HEK293T (cell line): ENCODE results near the gene CSGALNACT2.

Experiments
- CTCF ChIA-PET: fragments of 350-600 bp; formaldehyde crosslinking; extraction: SDS; loops from one replicate; lab custom pipeline; 2021; ENCODE audit warnings: antibody characterized with exemption, inconsistent platforms; lab: Yijun Ruan, JAX
- POLR2A ChIA-PET: fragments of 350-600 bp; formaldehyde crosslinking; extraction: SDS; loops from one replicate; lab custom pipeline; 2020; ENCODE audit warnings: antibody characterized with exemption, inconsistent platforms; lab: Yijun Ruan, JAX
- DNase-seq: peaks from one replicate; pipeline ENCODE4 v3.0.0; 2012; ENCODE audit warnings: mixed read lengths; ENCODE audit errors: extremely low spot score
- CTBP1 ChIP-seq: fragments of 450-650 bp; IDR thresholded peaks from 2 replicates; pipeline ENCODE4 v1.6.1; 2016; ENCODE audit warnings: borderline replicate concordance
- ELF4 ChIP-seq: fragments of 450-650 bp; IDR thresholded peaks from 2 replicates; pipeline ENCODE4 v1.6.1; 2017; ENCODE audit warnings: antibody characterized with exemption
- FOXA1 ChIP-seq: fragments of 450-650 bp; IDR thresholded peaks from 2 replicates; pipeline ENCODE4 v1.6.1; 2016; ENCODE audit warnings: mild to moderate bottlenecking
- FOXK2 ChIP-seq: fragments of 450-650 bp; IDR thresholded peaks from 2 replicates; pipeline ENCODE4 v1.6.1; 2016; ENCODE audit warnings: mild to moderate bottlenecking
- TARDBP ChIP-seq: fragments of 450-650 bp; IDR thresholded peaks from 2 replicates; pipeline ENCODE4 v1.6.1; 2016

The CSGALNACT2 gene

GRCh38 chr10:43234471-43235041 is 96.3 kb downstream of the CSGALNACT2 start:
- no peak for DNase-seq
- ChIA-PET POLR2A (no interaction called here), CTCF (interaction anchor here (1.0 kb wide), 1 partner anchor 29 kb away, joined by 3 read pairs; no protein-coding TSS in a partner anchor)
- TF ChIP-seq CTBP1 (no peak), FOXA1 (no peak), FOXK2 (no peak), ELF4 (no peak), TARDBP (no peak)
